Kidney (tissue), 14 donors: ENCODE measurements around the gene RSPO1. TPM values are rescaled to one million over a fixed set of nuclear protein-coding genes. Genes with fewer than 3 reads are reported as not detected.
A peak's percentile ranks its signal among the peaks of the same experiment; 100 is the strongest.

Source experiments
- DNase-seq, 5 donors: peaks; one replicate each; pipeline ENCODE4 v3.0.0-alpha.2; 2013 to 2020
- FAIRE-seq: peaks from 2 replicates; lab custom pipeline; 2012; peaks lifted over from hg19 to GRCh38; lab: Jason Lieb, UNC
- H3K27ac ChIP-seq, 2 donors: one replicate each; pipeline ENCODE4 v1.7.0; 2013; ENCODE audit warnings: low read depth in 2 of 2, low read length in 2 of 2, inconsistent platforms in 1 of 2
- H3K27me3 ChIP-seq: one replicate; pipeline ENCODE4 v1.7.1; 2013; ENCODE audit warnings: low read length, inconsistent platforms; ENCODE audit not compliant: control insufficient read depth, insufficient read depth
- H3K36me3 ChIP-seq, 3 donors: one replicate each; pipeline versions ENCODE4 v1.7.0 to v1.7.1; 2013; ENCODE audit warnings: low read length in 3 of 3, control low read depth in 1 of 3, inconsistent platforms in 1 of 3; ENCODE audit not compliant: insufficient read depth in 3 of 3, control insufficient read depth in 2 of 3
- H3K4me1 ChIP-seq, 3 donors: one replicate each; pipeline versions ENCODE4 v1.7.0 to v1.7.1; 2013; ENCODE audit warnings: low read length in 3 of 3, inconsistent platforms in 1 of 3, low read depth in 1 of 3; ENCODE audit not compliant: control insufficient read depth in 2 of 3, insufficient read depth in 2 of 3
- H3K4me3 ChIP-seq, 3 donors: one replicate each; pipeline versions ENCODE4 v1.7.0 to v1.8.1; 2013; ENCODE audit warnings: low read length in 3 of 3, control low read depth in 1 of 3, inconsistent platforms in 1 of 3
- H3K9ac ChIP-seq, 3 donors: one replicate each; pipeline versions ENCODE4 v1.7.0 to v1.7.1; 2013; ENCODE audit warnings: low read length in 3 of 3, control low read depth in 1 of 3, inconsistent platforms in 1 of 3
- H3K9me3 ChIP-seq, 3 donors: one replicate each; pipeline versions ENCODE4 v1.7.0 to v1.7.1; 2013; ENCODE audit warnings: low read length in 3 of 3, control low read depth in 1 of 3, inconsistent platforms in 1 of 3; ENCODE audit not compliant: control insufficient read depth in 2 of 3, insufficient read depth in 1 of 3
- intact Hi-C: fragments of 100-400 bp; cut with DNase I; formaldehyde crosslinking; loops from one replicate; pipeline ENCODE4 v1.11.1; 2022
- polyA plus RNA-seq: library from polyadenylated mRNA; stranded (reverse); fragments of 350-450 nt; fragmentation: Illumina TruSeq; extraction: RNeasy Lipid Tissue Mini Kit (QIAGEN cat#74804); gene quantifications from one replicate; pipeline ENCODE4 v1.2.3, GENCODE V29; 2014; ENCODE audit warnings: low read depth, low replicate concordance; ENCODE audit not compliant: insufficient read depth
- total RNA-seq: library from RNA; stranded (reverse); fragmentation: NEBNext Ultra II Directional; extraction: Animal tissue kit (Norgen Biotek cat#: 25700); gene quantifications from one replicate; pipeline ENCODE4 v1.2.1, GENCODE V29; 2021
- TF ChIP-seq, protein P1 (sequence below): IDR thresholded peaks from 3 replicates; pipeline ENCODE4 v1.5.1; 2012; ENCODE audit warnings: mild to moderate bottlenecking, moderate library complexity, borderline replicate concordance; ENCODE audit not compliant: insufficient read depth; ENCODE audit errors: extremely low read depth
- donor health status: control.
- donor health status: control.
- donor health status: control.
- donor health status: control.
- donor health status: control.
- donor health status: DM: yes; HTN: yes; CAD: no.
- donor health status: Normal renal cell carcinoma (clear cell type).

RSPO1 gene
- total and polyA plus RNA-seq, 2 donors from 2014 or later, result 0.19 to 0.26 TPM

DNA sequence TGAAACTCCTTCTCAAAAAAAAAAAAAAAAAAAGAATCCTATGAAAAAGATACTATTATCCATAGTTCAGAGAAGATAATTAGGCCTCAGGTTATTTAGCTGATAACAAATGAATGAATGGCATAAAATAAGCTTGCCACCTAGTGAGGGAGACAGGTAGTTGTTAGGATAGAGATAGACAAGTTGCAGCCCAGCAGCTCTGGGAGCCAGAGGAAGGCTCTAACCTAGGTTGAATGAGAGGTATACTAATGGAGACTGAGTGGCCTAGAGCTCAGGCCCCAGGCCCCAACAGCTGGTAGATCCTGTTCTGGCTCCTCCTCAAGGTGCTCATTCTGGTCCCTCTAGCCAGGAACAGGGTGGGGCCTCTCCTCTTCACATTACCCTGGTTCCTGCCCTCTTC is 20.6 kb upstream of the RSPO1 start:
- intact Hi-C loops, result no loop called here
- no peak for FAIRE-seq

GRCh38 chr1:37653906-37654305 is 19.2 kb upstream of the RSPO1 start:
- Histone ChIP-seq H3K4me1 (no peaks in the 10 kb centered on the region), H3K27ac (no peak overlapping the region), H3K9ac (no peak overlapping the region), H3K4me3 (no peak overlapping the region), H3K36me3 (no peaks in the 10 kb centered on the region), H3K9me3 (no peaks in the 10 kb centered on the region), H3K27me3 (no peaks in the 10 kb centered on the region)
- TF ChIP-seq, protein P1, sequence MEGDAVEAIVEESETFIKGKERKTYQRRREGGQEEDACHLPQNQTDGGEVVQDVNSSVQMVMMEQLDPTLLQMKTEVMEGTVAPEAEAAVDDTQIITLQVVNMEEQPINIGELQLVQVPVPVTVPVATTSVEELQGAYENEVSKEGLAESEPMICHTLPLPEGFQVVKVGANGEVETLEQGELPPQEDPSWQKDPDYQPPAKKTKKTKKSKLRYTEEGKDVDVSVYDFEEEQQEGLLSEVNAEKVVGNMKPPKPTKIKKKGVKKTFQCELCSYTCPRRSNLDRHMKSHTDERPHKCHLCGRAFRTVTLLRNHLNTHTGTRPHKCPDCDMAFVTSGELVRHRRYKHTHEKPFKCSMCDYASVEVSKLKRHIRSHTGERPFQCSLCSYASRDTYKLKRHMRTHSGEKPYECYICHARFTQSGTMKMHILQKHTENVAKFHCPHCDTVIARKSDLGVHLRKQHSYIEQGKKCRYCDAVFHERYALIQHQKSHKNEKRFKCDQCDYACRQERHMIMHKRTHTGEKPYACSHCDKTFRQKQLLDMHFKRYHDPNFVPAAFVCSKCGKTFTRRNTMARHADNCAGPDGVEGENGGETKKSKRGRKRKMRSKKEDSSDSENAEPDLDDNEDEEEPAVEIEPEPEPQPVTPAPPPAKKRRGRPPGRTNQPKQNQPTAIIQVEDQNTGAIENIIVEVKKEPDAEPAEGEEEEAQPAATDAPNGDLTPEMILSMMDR, result no peak
- DNase-seq (no peak), FAIRE-seq (no peak)
- intact Hi-C loops, result no loop called here

More for the DNA sequence above, 20.6 kb upstream of the RSPO1 start:
- Histone ChIP-seq H3K27me3 (no peaks in the 10 kb centered on the region), H3K36me3 (no peaks in the 10 kb centered on the region), H3K9me3 (no peaks in the 10 kb centered on the region), H3K4me3 (no peak overlapping the region), H3K9ac (no peak overlapping the region), H3K27ac (no peak overlapping the region), H3K4me1 (no peaks in the 10 kb centered on the region)
- peak in 1 of 5 donors; percentile 35 for DNase-seq
- TF ChIP-seq, protein P1, result no peak

DNA sequence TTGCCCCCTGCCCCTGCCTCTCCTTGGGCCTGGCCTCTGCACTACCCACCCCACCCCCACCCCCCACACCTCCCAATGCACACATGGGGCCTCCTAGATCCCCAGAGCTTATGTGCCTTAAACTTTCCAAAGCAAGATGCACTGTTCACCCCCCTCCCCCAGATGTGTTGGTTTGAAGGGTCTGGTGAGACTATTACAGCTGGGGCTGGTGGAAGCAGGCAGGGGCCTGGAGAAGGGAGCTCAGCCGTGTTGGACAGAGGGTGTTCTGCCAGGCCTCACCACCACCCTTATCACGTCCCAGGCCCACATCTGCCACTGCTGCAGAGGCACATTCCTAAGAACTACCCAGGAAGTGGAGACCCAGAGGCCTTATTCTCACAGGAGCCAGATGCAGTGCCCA is 18.3 kb upstream of the RSPO1 start:
- H3K4me3 ChIP-seq, result no peak overlapping the region
- H3K36me3 ChIP-seq, result no peaks in the 10 kb centered on the region
- H3K9me3 ChIP-seq, result no peaks in the 10 kb centered on the region
- intact Hi-C loops, result no loop called here
- no peaks in the 10 kb centered on the region for H3K27me3 ChIP-seq
- H3K27ac ChIP-seq, result no peak overlapping the region
- H3K9ac ChIP-seq, result no peak overlapping the region
- no peak for FAIRE-seq
- no peaks in the 10 kb centered on the region for H3K4me1 ChIP-seq
- no peak for DNase-seq
- TF ChIP-seq, protein P1, result no peak

DNA sequence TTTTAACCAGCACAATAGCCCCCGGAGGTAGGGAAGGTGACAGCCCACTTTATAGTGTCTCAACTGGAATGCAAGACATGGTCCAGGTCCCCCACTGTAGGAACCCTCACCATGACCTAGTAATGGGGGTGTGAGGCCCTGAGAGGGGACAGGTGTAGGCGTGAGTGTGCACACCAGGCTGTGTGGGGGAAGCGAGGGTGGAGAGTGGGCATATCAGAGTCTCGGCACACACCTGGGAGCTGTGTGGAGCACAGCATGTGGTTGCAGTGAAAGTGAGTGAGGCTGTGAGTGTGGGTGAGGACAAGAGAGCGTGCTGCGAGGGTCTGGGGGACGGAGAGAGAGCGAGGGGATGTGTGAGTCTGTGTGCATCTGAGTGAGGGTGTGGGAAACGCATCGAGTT is 17.1 kb upstream of the RSPO1 start:
- DNase-seq, result peak in 1 of 5 donors; percentile 25
- H3K9ac ChIP-seq, result no peak overlapping the region
- no peaks in the 10 kb centered on the region for H3K4me1 ChIP-seq
- TF ChIP-seq, protein P1, result no peak
- intact Hi-C loops, result no loop called here
- H3K4me3 ChIP-seq, result no peak overlapping the region
- no peak for FAIRE-seq
- no peak overlapping the region for H3K27ac ChIP-seq
- H3K9me3 ChIP-seq, result no peaks in the 10 kb centered on the region
- no peaks in the 10 kb centered on the region for H3K36me3 ChIP-seq
- H3K27me3 ChIP-seq, result no peaks in the 10 kb centered on the region
